T follicular helper cell (primary cell): ENCODE measurements around the gene CHAT.

Source experiments
- DNase-seq: peaks from one replicate; pipeline ENCODE4 v3.0.0-alpha.2; 2020; ENCODE audit warnings: low read depth

The CHAT gene

DNA sequence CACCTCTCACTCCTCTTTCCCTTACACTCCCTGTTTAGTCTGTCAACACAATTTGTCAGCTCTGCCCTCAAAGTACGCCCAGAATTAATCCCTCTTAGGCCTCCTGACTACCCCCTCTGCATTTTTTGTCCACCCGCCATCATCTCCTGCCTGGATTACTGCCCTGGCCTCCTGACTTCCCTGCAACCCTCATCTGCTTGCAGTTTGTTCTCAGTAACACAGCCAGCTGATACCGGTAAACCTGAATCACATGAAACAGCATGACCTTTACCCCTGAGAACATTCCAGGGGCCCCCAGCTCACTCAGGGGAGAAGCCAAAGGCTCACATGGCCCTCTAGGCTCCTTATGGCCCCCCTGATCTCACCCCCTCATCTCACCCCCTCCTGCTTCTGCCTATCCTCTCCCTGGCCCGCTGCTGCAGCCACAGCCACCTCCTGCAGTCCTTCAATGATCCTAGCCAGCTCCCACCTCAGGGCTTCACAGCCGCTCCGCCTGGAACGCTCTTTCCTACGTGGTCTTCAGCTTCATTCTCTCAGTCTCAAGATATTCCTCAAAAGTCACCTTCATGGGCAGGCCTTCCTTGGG is 74.5 kb downstream of the CHAT start:
- DNase-seq, result no peak

GRCh38 chr10:49688920-49689319 is 75.1 kb downstream of the CHAT start:
- DNase-seq, result no peak

DNA sequence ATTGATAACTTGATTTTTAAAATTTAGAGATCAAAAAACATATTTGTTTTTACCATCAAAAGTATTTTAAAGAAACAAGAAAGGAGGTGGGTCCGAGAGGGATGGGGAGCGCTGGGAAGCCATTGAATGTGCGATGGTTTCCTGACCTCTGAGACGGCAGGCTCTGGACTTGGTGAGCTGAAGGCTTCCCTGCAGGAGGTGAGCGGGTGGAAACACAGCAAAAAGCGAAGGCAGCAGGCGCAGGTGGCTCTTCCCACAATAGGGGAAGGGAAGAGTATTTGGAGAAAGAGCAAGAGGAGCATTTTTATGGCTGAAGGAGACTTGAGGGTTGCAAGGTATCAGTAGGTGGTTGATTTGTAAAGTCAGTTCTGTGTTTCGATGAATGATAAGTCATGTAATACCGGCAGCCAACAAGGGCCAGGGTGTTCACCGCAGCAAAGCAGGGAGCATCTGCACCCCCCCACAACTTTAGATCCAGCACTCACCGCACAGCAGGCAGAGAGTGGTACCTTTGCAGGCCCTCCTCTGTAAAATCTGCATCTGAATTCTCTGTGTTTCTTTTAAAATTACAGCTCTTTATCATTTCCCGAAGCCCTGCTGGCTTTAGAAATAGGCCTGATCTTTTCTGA is 76.2 kb downstream of the CHAT start:
- DNase-seq, result no peak

GRCh38 chr10:49690698-49691356 is 77.0 kb downstream of the CHAT start:
- no peak for DNase-seq

DNA sequence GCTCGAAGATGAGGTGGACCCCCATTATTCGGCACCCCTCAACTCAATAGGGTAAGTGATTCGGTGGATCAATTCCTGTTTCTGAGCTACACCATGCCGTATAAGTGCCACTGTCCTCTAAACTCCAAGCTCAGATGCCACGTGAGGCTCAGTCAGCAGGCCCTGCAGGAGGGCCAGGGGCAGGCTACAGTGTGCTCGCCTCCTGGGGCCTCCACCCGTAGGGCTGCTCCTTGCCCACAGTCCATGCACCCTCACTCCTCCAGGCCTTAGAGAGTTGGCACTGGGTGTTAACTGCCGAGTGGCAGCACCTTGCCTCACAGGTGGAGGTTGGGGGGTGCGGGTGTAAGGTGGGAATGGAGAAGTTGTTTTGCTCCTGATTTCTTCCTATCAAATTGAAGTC is 77.8 kb downstream of the CHAT start:
- no peak for DNase-seq

- no peak for DNase-seq
Measured at GRCh38 chr10:49694466-49694865, 80.6 kb downstream of the CHAT start.

DNA sequence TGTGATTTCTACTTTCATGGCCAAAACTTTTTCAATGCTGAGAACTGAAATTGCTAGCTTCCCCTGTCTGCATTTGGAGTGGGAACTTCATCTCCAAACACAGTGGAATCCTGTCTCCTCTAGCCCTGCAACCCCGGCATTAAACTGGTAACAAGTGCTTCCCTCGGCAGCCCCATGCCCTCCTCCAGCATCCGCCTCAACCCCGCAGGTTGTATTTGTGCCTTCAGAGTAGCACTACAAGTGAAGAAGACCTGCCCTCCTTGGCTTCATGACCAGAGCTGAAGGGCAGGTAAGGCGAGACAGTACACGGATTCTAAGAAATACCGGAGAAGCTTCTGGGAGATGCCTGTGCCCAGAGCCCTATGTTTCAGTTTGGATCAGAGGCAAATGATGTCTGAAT is 82.5 kb downstream of the CHAT start:
- no peak for DNase-seq

DNA sequence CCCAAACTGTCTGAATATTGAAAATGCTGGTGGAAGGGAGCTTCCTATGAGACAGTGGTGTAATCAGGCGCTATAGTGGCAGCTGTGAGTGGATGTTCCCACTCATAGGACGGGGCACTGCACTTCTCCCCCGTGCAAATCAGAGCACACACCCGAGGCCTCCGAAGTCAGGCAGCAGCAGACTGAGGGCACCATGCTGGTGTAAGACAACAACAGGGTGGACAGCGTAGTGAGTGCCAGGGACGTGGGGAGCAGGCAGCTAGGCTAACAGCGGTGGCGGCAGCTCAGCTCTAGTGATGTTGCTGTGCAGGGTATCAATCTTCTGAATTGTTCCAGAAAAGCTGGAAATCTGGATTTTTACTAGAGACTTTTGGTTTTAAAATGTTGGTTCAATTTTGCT is 84.8 kb downstream of the CHAT start:
- no peak for DNase-seq

- DNase-seq, result no peak
Measured at GRCh38 chr10:49700211-49700610, 86.4 kb downstream of the CHAT start.

DNA sequence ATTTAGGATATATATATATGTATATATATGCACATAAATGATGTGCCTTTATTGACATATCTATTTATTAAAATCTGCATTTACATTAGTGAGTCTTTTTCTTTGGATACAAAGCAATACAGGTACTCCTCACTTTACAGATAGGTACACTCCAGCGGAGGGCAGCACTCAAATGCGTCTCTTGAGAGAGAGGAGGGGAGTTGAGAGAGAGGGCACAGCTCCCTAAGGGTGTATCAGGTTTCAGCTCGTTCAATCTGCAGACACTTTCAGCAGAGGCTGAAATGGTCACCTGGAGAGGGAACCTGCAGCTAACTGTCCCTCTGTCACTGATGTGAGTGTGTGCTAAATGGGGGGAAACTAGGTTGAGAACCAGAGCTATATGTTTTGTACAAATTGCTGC is 87.2 kb downstream of the CHAT start:
- no peak for DNase-seq

GRCh38 chr10:49707585-49707984 is 93.7 kb downstream of the CHAT start:
- no peak for DNase-seq

GRCh38 chr10:49709934-49710333 is 96.1 kb downstream of the CHAT start:
- no peak for DNase-seq

DNA sequence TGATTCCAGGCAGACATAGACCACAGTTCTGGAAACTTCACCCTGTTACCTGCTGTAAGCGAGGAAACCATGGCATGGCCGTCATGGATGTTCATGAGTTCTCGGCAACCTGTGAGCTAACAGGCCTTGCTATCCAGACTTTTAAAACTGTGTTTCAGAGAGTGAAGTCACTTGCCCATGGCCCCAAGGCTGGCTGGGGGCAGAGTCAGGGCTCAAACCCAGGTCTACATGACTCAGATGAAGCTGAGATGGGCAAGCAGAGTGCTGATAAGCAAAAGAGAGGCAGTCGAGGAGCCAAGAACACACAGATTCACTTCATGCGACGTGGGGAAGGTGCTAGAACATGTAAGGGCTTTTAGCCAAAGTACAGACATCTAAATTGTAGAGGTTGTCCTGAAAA is 97.1 kb downstream of the CHAT start:
- DNase-seq, result no peak

GRCh38 chr10:49711481-49711880 is 97.6 kb downstream of the CHAT start:
- no peak for DNase-seq

DNA sequence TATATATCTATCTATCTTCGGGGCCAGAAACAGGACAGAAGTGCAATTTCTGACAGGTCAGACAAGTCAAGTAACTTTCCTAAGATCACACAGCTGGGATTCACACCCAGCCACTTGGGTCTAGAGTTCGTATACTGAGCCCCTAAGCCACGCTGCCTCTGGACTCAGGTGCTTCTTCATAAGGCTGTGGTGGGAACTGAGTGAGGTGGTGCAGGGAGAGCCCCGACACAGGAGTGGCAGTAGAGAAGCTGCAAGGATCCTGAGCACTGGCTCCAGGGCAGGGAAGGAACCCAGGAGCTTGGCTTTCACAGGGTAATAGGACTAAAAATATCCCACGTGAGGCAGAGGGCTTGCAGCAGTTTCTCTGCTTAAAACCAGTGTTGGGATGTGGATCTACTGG is 99.4 kb downstream of the CHAT start:
- DNase-seq, result no peak
